Cardiac fibroblast (primary cell): ENCODE measurements around the gene CEP41.

Experiments used
- DNase-seq, 2 donors: peaks; one replicate each; pipeline versions ENCODE4 v3.0.0 to v3.0.0-alpha.2; 2010; ENCODE audit warnings: low read depth in 2 of 2
- H3K4me3 ChIP-seq, 2 donors: replicated peaks in 1 of 2; 1 replicate in 1 of 2; 2 replicates in 1 of 2; pipeline ENCODE4 v1.5.1; 2011; ENCODE audit warnings: low read depth in 2 of 2, low read length in 2 of 2, mild to moderate bottlenecking in 2 of 2, moderate library complexity in 1 of 2
- TF ChIP-seq, protein P1 (sequence below): IDR thresholded peaks from one replicate; pipeline ENCODE4 v1.5.1; 2011; ENCODE audit warnings: low read depth, mild to moderate bottlenecking, low read length, inconsistent platforms

The CEP41 gene

DNA sequence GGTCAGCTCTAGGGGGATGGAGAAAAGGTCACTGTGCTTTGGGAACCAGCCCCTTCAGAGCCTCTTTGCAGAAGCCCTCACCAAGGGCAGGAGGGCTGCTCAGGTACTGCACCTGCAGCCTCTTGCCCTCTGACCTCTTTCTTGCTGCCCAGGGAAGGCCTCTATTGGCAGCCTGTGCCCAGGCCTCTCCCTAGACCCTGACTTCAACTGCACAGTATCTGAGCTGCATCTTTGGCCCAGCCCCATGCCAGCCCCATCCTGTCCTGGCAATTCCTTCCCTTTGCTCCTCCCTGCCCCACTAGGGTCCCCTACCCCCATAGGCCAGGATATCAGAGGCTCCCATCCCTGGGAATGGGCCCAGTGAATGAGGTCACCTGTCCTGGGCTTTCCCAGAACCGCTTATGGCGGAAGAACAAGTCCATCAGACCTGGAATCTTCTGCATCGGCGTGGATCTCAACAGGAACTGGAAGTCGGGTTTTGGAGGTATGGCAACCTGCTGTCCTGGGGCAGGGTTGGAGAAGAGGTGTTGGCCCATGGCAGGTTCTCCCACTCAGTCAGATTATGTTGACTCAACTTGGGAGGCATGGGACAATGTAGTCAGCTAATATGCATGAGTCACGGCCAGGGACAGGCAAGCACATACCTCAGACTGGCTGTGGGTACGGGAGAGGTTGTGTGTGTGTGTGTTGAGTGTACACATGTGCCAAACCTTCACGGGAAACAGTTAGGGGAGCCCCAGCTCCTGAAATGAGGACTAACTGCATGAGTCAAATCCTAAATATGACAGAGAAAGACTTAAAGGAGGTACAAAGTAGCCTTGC, 77.6 kb downstream of the CEP41 start:
- H3K4me3 ChIP-seq: no peak overlapping the region
- peak; percentile 89 to 98 for DNase-seq
- TF ChIP-seq, protein P1, sequence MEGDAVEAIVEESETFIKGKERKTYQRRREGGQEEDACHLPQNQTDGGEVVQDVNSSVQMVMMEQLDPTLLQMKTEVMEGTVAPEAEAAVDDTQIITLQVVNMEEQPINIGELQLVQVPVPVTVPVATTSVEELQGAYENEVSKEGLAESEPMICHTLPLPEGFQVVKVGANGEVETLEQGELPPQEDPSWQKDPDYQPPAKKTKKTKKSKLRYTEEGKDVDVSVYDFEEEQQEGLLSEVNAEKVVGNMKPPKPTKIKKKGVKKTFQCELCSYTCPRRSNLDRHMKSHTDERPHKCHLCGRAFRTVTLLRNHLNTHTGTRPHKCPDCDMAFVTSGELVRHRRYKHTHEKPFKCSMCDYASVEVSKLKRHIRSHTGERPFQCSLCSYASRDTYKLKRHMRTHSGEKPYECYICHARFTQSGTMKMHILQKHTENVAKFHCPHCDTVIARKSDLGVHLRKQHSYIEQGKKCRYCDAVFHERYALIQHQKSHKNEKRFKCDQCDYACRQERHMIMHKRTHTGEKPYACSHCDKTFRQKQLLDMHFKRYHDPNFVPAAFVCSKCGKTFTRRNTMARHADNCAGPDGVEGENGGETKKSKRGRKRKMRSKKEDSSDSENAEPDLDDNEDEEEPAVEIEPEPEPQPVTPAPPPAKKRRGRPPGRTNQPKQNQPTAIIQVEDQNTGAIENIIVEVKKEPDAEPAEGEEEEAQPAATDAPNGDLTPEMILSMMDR: no peak

DNA sequence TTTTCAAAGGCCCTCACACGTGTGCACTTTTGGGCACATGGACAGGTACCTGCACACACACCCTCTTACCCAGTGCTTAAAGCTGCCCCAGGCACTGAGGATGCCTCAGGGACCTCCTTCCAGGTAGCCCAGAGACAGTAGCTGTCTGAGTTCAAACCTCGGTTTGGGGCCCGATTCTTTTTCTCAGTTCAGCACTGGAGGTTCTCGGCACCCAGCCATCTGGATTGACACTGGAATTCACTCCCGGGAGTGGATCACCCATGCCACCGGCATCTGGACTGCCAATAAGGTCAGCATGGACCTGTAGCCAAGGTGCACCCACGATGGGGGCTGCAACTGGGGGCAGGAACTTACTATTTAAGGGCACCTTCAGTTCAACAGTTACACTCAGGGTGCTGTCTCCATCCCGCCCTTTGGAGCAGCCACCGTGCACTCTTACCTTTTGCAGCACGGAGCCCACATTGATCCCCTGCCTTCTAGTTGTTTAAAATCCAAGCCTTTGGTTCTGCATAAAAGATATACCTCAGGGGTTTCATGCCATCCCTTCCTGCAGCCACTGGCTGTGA, 78.5 kb downstream of the CEP41 start:
- TF ChIP-seq, protein P1: no peak
- no peak overlapping the region for H3K4me3 ChIP-seq
- DNase-seq: no peak

DNA sequence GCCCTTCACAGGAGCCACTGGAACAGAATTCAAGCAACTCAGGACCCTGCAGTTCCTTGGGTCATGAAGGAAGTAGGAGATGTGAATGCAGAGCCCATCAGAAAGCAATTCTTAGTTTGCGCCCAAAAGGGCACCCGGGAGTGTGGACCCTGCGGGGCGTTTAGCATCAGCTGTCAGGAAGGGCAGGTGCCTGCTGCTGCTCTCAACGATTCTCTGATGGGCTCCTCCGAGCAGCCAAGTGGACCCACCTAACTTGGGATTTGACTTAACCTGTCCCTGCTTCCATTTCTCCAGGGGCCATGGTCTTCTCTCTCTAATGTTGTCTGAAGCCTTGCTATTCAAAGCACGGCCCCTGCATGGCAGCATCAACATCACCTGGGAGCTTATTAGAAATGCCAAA, 79.1 kb downstream of the CEP41 start:
- TF ChIP-seq, protein P1: no peak
- H3K4me3 ChIP-seq: no peak overlapping the region
- no peak for DNase-seq

DNA sequence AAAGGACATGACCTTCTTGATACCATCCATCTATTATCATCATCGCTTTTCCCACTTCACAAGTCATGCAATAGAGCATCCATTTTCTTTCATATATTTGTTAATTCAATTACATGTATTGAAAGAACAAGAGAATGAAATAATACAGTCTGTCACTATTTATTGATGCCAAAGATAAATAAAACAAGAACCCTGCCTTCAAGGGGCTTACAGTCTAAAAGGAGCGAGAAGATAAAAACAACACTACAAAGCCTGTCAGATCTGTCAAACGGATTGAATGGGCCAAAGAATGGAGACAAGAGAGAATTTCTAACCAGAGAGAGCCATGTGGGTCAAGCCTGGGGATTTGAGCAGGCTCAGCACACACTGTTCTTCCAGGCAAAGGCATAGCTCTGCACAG, 80.3 kb downstream of the CEP41 start:
- H3K4me3 ChIP-seq: no peak overlapping the region
- TF ChIP-seq, protein P1: no peak
- DNase-seq: no peak

DNA sequence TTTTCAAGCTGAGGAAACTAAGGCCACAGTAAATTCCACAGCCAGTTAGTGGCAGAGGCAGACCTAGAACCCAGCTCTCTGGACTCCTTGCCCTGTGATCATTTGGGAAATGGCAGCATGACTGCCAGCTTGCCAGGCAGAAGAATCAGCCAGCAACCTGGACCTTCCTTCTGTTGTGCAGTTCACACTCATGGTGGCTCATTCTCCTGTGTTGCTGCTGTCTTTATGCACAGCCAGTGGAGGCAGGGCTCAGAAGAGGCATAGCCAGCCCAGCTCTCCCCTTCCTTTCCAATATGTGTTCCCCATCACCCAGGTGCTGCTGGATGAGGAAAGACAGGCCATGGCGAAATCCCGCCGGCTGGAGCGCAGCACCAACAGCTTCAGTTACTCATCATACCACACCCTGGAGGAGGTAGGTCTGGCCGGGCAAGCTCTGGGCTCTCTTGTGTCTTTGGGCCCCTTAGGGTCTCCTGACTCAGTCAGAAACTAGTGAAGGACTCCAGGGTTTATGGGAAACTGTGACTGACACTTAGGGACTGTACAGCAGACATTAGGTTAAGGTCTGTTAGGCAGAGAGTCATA, 81.4 kb downstream of the CEP41 start:
- TF ChIP-seq, protein P1: no peak
- DNase-seq: no peak
- no peak overlapping the region for H3K4me3 ChIP-seq

DNA sequence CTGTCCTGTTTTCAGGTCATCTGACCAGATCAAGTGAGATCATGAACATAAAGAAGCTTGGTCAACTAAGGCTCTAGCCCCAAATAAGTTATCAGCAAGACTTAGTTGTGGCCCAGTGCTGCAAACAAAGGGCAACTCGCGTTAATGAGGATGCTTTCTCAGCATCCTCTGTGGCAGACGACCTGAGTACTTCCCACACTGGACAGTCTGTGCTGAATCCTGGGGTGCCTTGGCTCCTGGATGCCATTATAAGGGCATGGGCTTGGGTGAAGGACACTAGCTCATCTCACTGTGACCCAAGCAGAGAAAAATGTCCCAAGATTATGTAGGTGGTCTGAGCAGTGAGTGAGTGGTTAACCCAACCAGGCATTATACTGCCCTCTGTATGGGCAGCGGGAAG, 82.3 kb downstream of the CEP41 start:
- H3K4me3 ChIP-seq: no peak overlapping the region
- TF ChIP-seq, protein P1: no peak
- DNase-seq: no peak
